Astrocyte (in vitro differentiated cells and primary cell): ENCODE results near the gene EBF4.

Source experiments
- EZH2 ChIP-seq: IDR thresholded peaks from 2 replicates; pipeline ENCODE4 v1.6.1; 2012; ENCODE audit warnings: mild to moderate bottlenecking, low read length, inconsistent platforms; ENCODE audit not compliant: insufficient read depth
- TF ChIP-seq, protein P1 (sequence below): IDR thresholded peaks from 2 replicates; pipeline ENCODE4 v1.5.1; 2011; ENCODE audit warnings: low read depth, mild to moderate bottlenecking, inconsistent platforms, low read length, moderate library complexity; ENCODE audit not compliant: insufficient read depth

DNA sequence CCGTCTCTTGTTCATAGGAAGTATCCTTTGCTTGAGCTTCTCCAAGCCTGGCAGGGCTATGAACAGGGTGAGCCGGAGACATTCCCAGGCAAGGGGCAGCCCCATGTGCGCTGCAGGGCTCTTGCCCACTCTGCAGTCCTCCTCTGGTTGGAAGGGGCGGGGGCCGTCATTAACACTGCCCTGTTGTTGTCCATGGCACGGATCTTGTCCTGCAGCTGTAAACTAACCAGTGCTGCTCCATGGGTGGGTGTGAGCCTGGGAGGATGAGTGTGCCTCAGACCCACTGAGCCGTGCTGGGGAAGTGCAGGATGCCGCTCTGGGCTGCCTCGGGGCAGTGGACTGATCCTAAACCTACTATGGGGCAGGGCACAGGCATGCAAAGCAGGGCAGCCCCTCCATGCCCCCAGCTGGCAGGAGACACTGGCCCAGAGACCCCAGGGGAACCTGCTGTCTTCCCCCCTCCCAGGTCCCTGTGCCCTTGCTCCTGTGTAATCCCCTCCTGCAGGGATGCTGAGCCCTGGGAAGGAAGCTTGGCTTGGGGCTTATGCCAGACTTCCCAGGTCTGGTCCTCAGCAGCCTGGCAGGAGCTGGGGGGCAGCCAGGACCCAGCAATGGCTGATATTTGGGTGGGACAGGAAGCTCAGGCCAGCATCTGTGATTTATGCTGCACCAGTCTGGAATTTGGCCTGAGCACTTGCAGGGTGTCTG is 8.5 kb downstream of the EBF4 start:
- TF ChIP-seq, protein P1, sequence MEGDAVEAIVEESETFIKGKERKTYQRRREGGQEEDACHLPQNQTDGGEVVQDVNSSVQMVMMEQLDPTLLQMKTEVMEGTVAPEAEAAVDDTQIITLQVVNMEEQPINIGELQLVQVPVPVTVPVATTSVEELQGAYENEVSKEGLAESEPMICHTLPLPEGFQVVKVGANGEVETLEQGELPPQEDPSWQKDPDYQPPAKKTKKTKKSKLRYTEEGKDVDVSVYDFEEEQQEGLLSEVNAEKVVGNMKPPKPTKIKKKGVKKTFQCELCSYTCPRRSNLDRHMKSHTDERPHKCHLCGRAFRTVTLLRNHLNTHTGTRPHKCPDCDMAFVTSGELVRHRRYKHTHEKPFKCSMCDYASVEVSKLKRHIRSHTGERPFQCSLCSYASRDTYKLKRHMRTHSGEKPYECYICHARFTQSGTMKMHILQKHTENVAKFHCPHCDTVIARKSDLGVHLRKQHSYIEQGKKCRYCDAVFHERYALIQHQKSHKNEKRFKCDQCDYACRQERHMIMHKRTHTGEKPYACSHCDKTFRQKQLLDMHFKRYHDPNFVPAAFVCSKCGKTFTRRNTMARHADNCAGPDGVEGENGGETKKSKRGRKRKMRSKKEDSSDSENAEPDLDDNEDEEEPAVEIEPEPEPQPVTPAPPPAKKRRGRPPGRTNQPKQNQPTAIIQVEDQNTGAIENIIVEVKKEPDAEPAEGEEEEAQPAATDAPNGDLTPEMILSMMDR: no peak
- no peak for TF ChIP-seq EZH2
